Lower leg skin (tissue), 4 donors: ENCODE results near the gene TMEM127. TPM values are rescaled to one million over a fixed set of nuclear protein-coding genes. Genes with fewer than 3 reads are reported as not detected.

ENCODE experiments used
- DNase-seq, 2 donors: peaks; one replicate each; pipeline ENCODE4 v3.0.0-alpha.2; 2019; ENCODE audit warnings: low spot score in 2 of 2
- H3K4me3 ChIP-seq: fragments of 200-600 bp; sonication (generic); 2 replicates; pipeline ENCODE4 v1.5.1; 2017; ENCODE audit warnings: mild to moderate bottlenecking, low read depth; ENCODE audit not compliant: poor library complexity, severe bottlenecking
- CTCF ChIP-seq, 3 donors: fragments of 450-650 bp; IDR thresholded peaks; one replicate each; pipeline ENCODE4 v1.5.1; 2016; ENCODE audit warnings: antibody characterized with exemption in 3 of 3, mild to moderate bottlenecking in 3 of 3, moderate library complexity in 2 of 3
- POLR2A ChIP-seq, 2 donors: fragments of 450-650 bp; IDR thresholded peaks; one replicate each; pipeline ENCODE4 v1.6.1; 2016 to 2017; ENCODE audit warnings: antibody characterized with exemption in 2 of 2, mild to moderate bottlenecking in 1 of 2, moderate library complexity in 1 of 2
- WGBS, 2 donors: methylation state at CpG; one replicate each; pipeline ENCODE4 v1.1.5; 2018; 5-methylcytosine and 5-hydroxymethylcytosine counted together
- intact Hi-C: fragments of 100-400 bp; cut with DNase I; formaldehyde crosslinking; loops from one replicate; pipeline ENCODE4 v1.15.0; 2023; ENCODE audit warnings: low total_unique reads
- total RNA-seq, 4 donors: library from RNA; depleted of rRNA; stranded (reverse); fragments of >200 nt; gene quantifications; one replicate each; pipeline ENCODE4 v1.1.0, GENCODE V29; 2016

Gene TMEM127
- total RNA-seq, 4 donors from 2014 or later, result 49.5 to 76.2 (median 60.4) TPM

DNA sequence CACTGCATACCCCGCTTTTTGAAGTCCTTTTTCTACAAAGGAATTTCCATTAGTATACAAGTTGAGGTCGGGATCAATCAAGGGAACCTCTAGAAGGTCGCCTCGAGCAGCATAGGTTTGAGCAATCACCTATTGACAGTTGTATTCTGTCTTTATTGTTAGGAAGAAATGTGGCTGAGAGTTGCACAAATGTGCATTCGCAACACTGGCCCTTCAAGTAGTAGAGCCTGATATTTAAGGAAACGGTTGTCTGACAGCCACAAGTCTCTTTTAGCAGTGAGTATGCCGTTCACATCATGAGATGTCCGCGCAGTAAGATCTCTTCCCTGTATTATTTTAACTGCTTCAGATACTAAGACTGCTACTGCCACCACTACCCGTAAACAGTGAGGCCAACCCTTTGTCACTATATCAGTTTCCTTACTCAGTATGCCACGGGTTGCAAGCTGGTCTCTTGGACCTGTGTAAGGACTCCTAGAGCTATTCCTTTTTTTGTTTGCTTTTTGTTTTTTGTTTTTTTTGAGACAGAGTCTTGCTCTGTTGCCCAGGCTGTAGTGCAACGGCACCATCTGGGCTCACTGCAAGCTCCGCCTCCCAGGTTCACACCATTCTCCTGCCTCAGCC is 47.2 kb downstream of the TMEM127 start:
- WGBS, 2 donors, result 87 to 94% methylated on average over 13 of the region's 13 CpGs
- TF ChIP-seq POLR2A (IDR thresholded peaks at IDR 0.05), result no peak
- no peak for TF ChIP-seq CTCF (IDR thresholded peaks at IDR 0.05)
- intact Hi-C loops, result no loop called here
- no peak overlapping the region for H3K4me3 ChIP-seq
- DNase-seq, result no peak

GRCh38 chr2:96214554-96214953 is 51.2 kb downstream of the TMEM127 start:
- no peak for DNase-seq
- intact Hi-C loops, result no loop called here
- no peak overlapping the region for H3K4me3 ChIP-seq
- TF ChIP-seq CTCF (IDR thresholded peaks at IDR 0.05) (no peak), POLR2A (IDR thresholded peaks at IDR 0.05) (no peak)
- WGBS, 2 donors, result 82 to 87% methylated on average over 4 of the region's 4 CpGs

GRCh38 chr2:96213379-96213778 is 52.4 kb downstream of the TMEM127 start:
- TF ChIP-seq POLR2A (IDR thresholded peaks at IDR 0.05), result no peak
- TF ChIP-seq CTCF (IDR thresholded peaks at IDR 0.05), result no peak
- no peak overlapping the region for H3K4me3 ChIP-seq
- DNase-seq, result no peak
- 93 to 94% methylated on average over 12 of the region's 12 CpGs for WGBS, 2 donors
- intact Hi-C loops, result no loop called here

DNA sequence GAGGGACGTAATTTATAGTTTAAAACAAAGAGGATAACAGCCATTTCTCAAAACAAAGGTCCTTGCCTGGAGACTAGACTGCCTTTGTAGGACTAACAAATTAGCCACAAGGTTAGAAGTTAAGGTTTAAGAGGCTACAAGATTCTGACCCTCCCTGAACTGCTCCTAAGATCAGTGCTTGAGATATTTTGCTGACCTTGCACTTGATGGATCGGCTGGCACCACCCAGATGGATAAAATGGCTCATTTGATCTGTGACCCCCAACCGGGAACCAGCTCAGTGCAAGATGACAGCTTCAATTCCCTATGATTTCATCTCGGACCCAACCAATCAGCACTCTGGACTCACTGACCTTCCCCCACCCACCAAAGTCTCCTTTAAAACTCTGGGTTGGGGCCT is 53.5 kb downstream of the TMEM127 start:
- TF ChIP-seq POLR2A (IDR thresholded peaks at IDR 0.05) (no peak), CTCF (IDR thresholded peaks at IDR 0.05) (no peak)
- no peak for DNase-seq
- intact Hi-C loops, result no loop called here
- 83 to 93% methylated on average over 4 of the region's 4 CpGs for WGBS, 2 donors
- no peak overlapping the region for H3K4me3 ChIP-seq

DNA sequence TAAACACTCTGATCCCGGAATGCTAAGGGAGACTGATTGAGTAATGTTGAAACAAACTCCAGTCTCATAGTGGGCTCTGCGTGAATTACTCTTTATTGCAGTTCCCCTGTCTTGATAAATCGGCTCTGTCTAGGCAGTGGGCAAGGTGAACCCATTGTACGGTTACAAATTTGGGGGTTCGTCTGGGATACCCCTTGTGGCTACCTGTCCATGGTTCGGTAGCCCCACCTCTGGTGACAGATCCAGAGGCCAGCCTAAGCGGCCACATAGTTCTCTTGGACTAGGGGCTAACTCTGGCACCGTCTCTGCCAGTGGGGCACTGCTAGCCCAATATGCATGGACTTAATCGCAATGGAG is 56.1 kb downstream of the TMEM127 start:
- DNase-seq, result no peak
- WGBS, 2 donors, result 90 to 93% methylated on average over 9 of the region's 9 CpGs
- intact Hi-C loops, result no loop called here
- TF ChIP-seq POLR2A (IDR thresholded peaks at IDR 0.05), result no peak
- no peak for TF ChIP-seq CTCF (IDR thresholded peaks at IDR 0.05)
- H3K4me3 ChIP-seq, result no peak overlapping the region
